ENCODE results near the gene TAS2R42.

TAS2R42 gene

DNA sequence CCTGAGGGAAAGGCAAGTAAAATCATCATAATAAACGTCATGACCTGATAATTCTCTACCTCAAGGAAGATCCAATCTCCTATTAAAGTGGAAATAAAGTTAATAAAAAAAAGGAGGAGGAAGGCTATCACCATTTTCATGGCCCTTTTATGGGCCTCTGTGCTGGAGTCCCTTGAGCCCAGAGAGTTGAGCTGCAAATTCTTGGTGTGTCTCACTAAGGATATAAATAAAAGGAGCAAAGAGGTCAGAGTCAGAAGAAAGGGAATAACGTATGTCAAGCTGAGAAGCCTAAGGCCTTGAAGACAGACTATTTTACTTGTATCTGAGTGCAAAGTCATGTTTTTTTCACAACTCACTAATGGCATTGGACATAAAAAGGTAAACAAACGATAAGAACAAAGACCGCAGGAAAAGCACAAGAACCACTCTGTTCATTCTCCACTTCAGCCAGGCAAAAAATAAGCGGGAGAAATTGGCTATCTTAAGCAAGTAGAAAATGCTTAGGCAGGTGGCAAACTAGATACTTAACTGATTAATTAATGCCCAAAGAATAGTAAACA is 27.8 kb downstream of the TAS2R42 start:
- Histone ChIP-seq H3K79me2 (ENCODE audit: insufficient read depth, low read depth) (peaks cover 35% of the 10 kb centered on the region; the same call in 1 of the 2 replicates), H3K27me3 (ENCODE audit: insufficient read depth, low read depth) (no peaks in the 10 kb centered on the region), H3K9ac (no peak overlapping the region), H3K4me2 (no peak overlapping the region), H4K20me1 (ENCODE audit: insufficient read depth) (no peaks in the 10 kb centered on the region), H3K36me3 (ENCODE audit: insufficient read depth) (no peaks in the 10 kb centered on the region), H3K4me1 (ENCODE audit: low read depth, poor library complexity, severe bottlenecking) (no peaks in the 10 kb centered on the region), H3K4me3 (IDR thresholded peaks at IDR 0.05; ENCODE audit: insufficient read depth, low read depth, low read length) (no peak overlapping the region), H3K27ac (no peak overlapping the region), H2AFZ (ENCODE audit: low read depth) (no peak overlapping the region)
- TF ChIP-seq, protein P1, sequence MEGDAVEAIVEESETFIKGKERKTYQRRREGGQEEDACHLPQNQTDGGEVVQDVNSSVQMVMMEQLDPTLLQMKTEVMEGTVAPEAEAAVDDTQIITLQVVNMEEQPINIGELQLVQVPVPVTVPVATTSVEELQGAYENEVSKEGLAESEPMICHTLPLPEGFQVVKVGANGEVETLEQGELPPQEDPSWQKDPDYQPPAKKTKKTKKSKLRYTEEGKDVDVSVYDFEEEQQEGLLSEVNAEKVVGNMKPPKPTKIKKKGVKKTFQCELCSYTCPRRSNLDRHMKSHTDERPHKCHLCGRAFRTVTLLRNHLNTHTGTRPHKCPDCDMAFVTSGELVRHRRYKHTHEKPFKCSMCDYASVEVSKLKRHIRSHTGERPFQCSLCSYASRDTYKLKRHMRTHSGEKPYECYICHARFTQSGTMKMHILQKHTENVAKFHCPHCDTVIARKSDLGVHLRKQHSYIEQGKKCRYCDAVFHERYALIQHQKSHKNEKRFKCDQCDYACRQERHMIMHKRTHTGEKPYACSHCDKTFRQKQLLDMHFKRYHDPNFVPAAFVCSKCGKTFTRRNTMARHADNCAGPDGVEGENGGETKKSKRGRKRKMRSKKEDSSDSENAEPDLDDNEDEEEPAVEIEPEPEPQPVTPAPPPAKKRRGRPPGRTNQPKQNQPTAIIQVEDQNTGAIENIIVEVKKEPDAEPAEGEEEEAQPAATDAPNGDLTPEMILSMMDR (conservative IDR thresholded peaks at IDR 0.05; ENCODE audit: low read depth, low read length), result no peak

DNA sequence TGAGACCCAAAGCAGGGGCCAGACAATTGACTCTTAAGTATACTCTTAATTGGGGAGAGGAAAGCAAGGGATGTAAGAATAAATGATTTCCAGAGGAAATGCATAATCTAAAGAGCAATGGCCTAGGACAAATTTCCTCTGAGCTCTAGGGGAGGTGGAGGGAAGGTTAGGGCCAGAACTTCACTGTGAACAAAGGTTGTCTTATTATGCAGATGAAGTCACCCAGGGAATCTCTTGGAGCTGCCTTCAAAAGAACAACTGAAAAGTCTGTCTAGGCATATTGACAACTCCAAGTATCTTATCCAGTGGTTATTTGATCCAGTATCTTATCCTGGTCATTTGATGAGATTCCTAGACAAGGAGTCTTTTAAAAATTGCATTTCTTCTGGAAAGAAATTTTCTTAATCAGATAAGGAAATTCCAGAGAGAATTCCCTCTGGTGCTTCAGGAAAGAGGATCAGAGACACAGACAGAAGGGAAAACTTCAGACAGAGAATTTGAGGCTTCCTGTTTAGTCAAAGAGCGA is 32.3 kb downstream of the TAS2R42 start:
- Histone ChIP-seq H2AFZ (ENCODE audit: low read depth) (no peak overlapping the region), H4K20me1 (ENCODE audit: insufficient read depth) (no peaks in the 10 kb centered on the region), H3K4me2 (no peak overlapping the region), H3K4me3 (IDR thresholded peaks at IDR 0.05; ENCODE audit: insufficient read depth, low read depth, low read length) (no peak overlapping the region), H3K27ac (no peak overlapping the region), H3K79me2 (ENCODE audit: insufficient read depth, low read depth) (peaks cover 41% of the 10 kb centered on the region), H3K4me1 (ENCODE audit: low read depth, poor library complexity, severe bottlenecking) (no peaks in the 10 kb centered on the region), H3K9ac (no peak overlapping the region), H3K27me3 (ENCODE audit: insufficient read depth, low read depth) (no peaks in the 10 kb centered on the region), H3K36me3 (ENCODE audit: insufficient read depth) (no peaks in the 10 kb centered on the region)
- TF ChIP-seq, protein P1 (conservative IDR thresholded peaks at IDR 0.05; ENCODE audit: low read depth, low read length), result no peak

DNA sequence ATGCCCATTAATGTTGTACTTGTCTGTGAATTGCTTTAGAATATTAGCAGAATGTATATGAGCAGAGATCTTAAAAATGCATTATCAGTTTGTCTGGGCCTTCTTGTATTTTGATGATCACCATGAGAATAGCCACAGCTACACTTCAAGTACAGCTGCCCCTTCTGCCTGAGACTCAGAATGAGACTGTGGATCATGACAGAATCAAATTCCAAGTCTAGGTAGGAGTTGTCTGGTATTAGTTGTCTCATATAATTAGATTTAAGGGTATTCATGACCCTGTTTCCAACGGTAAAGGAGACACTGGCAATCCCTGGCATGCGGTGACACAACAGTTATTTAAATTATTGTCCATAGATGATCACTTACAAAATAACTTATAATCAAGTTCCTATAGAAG is 34.0 kb downstream of the TAS2R42 start:
- H3K36me3 ChIP-seq (ENCODE audit: insufficient read depth), result no peaks in the 10 kb centered on the region
- H3K27me3 ChIP-seq (ENCODE audit: insufficient read depth, low read depth), result no peaks in the 10 kb centered on the region
- TF ChIP-seq, protein P1 (conservative IDR thresholded peaks at IDR 0.05; ENCODE audit: low read depth, low read length), result no peak
- no peak overlapping the region for H2AFZ ChIP-seq (ENCODE audit: low read depth)
- no peaks in the 10 kb centered on the region for H4K20me1 ChIP-seq (ENCODE audit: insufficient read depth)
- no peaks in the 10 kb centered on the region for H3K4me1 ChIP-seq (ENCODE audit: low read depth, poor library complexity, severe bottlenecking)
- no peak overlapping the region for H3K27ac ChIP-seq
- no peak overlapping the region for H3K4me2 ChIP-seq
- no peak overlapping the region for H3K9ac ChIP-seq
- H3K79me2 ChIP-seq (ENCODE audit: insufficient read depth, low read depth), result peaks cover 33% of the 10 kb centered on the region
- H3K4me3 ChIP-seq (IDR thresholded peaks at IDR 0.05; ENCODE audit: insufficient read depth, low read depth, low read length), result no peak overlapping the region

DNA sequence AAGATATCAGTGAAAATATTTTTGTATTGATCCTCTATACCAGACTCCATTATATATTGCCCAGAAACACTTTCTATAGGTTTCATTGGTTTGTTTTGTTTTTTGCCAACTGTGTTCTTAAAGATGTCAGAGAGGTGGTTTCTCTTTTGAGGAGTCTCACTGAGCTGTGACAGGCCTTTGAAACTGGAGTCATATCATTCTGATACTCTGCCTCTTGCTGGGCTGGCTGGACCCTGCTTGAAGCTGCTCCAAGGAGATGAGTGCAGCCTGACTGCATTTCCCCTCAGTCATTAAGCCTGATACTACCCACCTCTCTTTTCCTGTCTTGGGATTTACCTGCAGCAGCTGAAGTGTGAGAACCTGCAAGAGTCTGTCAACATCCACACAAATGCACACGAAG is 35.9 kb downstream of the TAS2R42 start:
- H3K4me2 ChIP-seq, result no peak overlapping the region
- H2AFZ ChIP-seq (ENCODE audit: low read depth), result no peak overlapping the region
- H3K9ac ChIP-seq, result no peak overlapping the region
- no peaks in the 10 kb centered on the region for H3K36me3 ChIP-seq (ENCODE audit: insufficient read depth)
- H3K27ac ChIP-seq, result no peak overlapping the region
- no peak overlapping the region for H3K4me3 ChIP-seq (IDR thresholded peaks at IDR 0.05; ENCODE audit: insufficient read depth, low read depth, low read length)
- H3K27me3 ChIP-seq (ENCODE audit: insufficient read depth, low read depth), result no peaks in the 10 kb centered on the region
- H3K4me1 ChIP-seq (ENCODE audit: low read depth, poor library complexity, severe bottlenecking), result no peaks in the 10 kb centered on the region
- TF ChIP-seq, protein P1 (conservative IDR thresholded peaks at IDR 0.05; ENCODE audit: low read depth, low read length), result no peak
- H3K79me2 ChIP-seq (ENCODE audit: insufficient read depth, low read depth), result peaks cover 21% of the 10 kb centered on the region
- H4K20me1 ChIP-seq (ENCODE audit: insufficient read depth), result no peaks in the 10 kb centered on the region

All from KMS-11 (cell line).